ENCODE results near the gene SLC25A1. TPM values are rescaled to one million over a fixed set of nuclear protein-coding genes. Genes with fewer than 3 reads are reported as not detected.

Gene SLC25A1
- total and polyA plus RNA-seq, 2 donors (not counting 1 experiment from before 2014, with no cell fraction given), result 41.3 to 47.7 TPM

DNA sequence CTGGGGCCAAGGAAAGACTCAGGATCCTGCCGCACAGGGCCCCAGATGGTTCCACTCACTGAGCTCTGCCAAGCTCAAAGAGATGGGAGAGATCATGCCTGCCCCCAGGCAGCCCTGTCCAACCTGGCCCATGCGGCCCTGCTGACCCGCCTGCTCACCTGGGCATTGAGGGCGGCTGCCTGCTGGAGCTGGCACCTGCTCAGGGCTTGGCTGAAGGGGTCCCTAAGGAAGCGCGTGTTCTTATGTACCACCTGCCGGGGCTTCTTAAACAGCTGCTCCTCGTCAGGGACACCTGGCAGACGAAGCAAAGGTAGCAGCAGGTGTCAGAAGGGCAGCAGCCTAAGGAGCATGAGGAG, 39.6 kb downstream of the SLC25A1 start:
- CTCF ChIA-PET, result interaction anchor here (0.6 kb wide), 1 partner anchor 563 kb away, joined by 3 read pairs; no protein-coding TSS in a partner anchor
- no peak for DNase-seq
- H3K9ac ChIP-seq (ENCODE audit: low read length), result no peak overlapping the region

DNA sequence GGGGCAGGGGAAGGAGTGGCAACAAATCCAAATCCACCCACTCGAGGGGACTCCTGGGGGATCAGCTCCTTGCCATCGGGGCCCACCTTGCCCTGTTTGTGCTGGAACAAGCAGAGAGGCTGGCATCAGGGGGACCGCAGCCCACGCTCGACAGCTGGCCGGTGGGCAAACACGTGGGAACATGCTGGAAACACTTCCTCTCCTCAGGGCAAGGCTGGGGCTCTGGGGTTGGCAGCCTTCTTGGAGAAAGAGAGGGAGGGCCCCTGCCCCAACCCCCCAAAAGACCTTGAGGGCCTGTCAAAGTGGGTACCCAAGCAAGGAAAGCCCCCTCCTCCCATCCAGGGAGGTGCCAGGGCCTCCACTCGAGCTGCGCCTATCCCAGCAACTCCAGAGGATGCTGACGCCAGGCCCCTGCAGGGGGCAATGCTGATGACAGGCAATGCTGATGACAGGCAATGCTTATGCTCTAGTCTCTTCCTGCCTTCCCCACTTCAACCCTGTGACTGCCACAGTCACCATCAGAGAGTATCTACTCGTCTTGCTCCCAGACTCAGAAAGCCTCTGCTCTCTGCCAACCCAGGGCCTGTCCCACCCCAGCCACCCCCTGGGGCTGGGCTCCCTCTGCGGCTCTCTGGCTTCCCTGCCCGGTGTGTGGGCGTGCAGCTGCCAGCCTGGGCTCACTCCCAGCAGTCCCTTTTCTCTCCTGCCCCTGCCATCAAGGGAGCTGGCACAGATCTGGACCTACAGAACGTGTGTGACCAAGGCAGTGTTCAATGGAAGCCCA, 40.1 kb downstream of the SLC25A1 start:
- no peak overlapping the region for H3K27ac Mint-ChIP-seq
- ChIA-PET CTCF (interaction anchor here (0.6 kb wide), 1 partner anchor 563 kb away, joined by 3 read pairs; no protein-coding TSS in a partner anchor), POLR2A (no interaction called here)
- TF ChIP-seq EZH2 (IDR thresholded peaks at IDR 0.05; ENCODE audit: borderline replicate concordance, insufficient read depth, low read depth, low read length, poor library complexity, severe bottlenecking), result no peak
- TF ChIP-seq, protein P1, sequence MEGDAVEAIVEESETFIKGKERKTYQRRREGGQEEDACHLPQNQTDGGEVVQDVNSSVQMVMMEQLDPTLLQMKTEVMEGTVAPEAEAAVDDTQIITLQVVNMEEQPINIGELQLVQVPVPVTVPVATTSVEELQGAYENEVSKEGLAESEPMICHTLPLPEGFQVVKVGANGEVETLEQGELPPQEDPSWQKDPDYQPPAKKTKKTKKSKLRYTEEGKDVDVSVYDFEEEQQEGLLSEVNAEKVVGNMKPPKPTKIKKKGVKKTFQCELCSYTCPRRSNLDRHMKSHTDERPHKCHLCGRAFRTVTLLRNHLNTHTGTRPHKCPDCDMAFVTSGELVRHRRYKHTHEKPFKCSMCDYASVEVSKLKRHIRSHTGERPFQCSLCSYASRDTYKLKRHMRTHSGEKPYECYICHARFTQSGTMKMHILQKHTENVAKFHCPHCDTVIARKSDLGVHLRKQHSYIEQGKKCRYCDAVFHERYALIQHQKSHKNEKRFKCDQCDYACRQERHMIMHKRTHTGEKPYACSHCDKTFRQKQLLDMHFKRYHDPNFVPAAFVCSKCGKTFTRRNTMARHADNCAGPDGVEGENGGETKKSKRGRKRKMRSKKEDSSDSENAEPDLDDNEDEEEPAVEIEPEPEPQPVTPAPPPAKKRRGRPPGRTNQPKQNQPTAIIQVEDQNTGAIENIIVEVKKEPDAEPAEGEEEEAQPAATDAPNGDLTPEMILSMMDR (IDR thresholded peaks at IDR 0.05), result no peak
- Histone ChIP-seq H4K20me1 (ENCODE audit: control insufficient read depth, insufficient read depth, low read length, poor library complexity, severe bottlenecking) (peaks cover 11% of the 10 kb centered on the region), H3K36me3 (replicated peaks in 1 of 2; ENCODE audit: control extremely low read depth in 1 of 2, control insufficient read depth in 1 of 2, extremely low read depth in 1 of 2, insufficient read depth in 2 of 2, low read length in 1 of 2) (peaks cover 2 to 68% of the 10 kb centered on the region in 2 experiments), H3K79me2 (ENCODE audit: control insufficient read depth, insufficient read depth, low read length) (peaks cover 15% of the 10 kb centered on the region), H3K9ac (ENCODE audit: low read length) (no peak overlapping the region), H3K4me2 (replicated peaks; ENCODE audit: low read depth, low read length, poor library complexity, severe bottlenecking) (no peak overlapping the region), H3K4me1 (ENCODE audit: control insufficient read depth in 2 of 2, insufficient read depth in 2 of 2, low read length in 2 of 2) (peaks cover 0 to 4% of the 10 kb centered on the region in 2 donors), H3K27ac (ENCODE audit: low read length in 2 of 2) (no peak overlapping the region), H2AFZ (ENCODE audit: insufficient read depth, low read depth, low read length, poor library complexity, severe bottlenecking) (no peak overlapping the region), H3K4me3 (ENCODE audit: control extremely low read depth in 1 of 5, extremely low read depth in 1 of 5, insufficient read depth in 1 of 5, low read depth in 2 of 5, low read length in 4 of 5) (no peak overlapping the region), H3K9me3 (ENCODE audit: control extremely low read depth in 1 of 3, control insufficient read depth in 2 of 3, insufficient read depth in 1 of 3, low read length in 2 of 3) (no peaks in the 10 kb centered on the region), H3K27me3 (replicated peaks in 1 of 4; ENCODE audit: control extremely low read depth in 1 of 4, control insufficient read depth in 3 of 4, insufficient read depth in 4 of 4, low read length in 3 of 4) (no peaks in the 10 kb centered on the region)
- 98% methylated on average over 9 of the region's 15 CpGs for WGBS (ENCODE audit: insufficient coverage)
- no peaks in the 10 kb centered on the region for H3K27me3 Mint-ChIP-seq
- intact Hi-C loops (cut with micrococcal nuclease), result no loop called here
- ATAC-seq (ENCODE audit: low read depth) (no peak), DNase-seq (no peak)
- peaks cover 2% of the 10 kb centered on the region for H3K4me1 Mint-ChIP-seq
- H3K9me3 Mint-ChIP-seq (ENCODE audit: insufficient read depth), result no peaks in the 10 kb centered on the region
- H3K4me3 Mint-ChIP-seq, result no peak overlapping the region

More for the DNA sequence above, 39.6 kb downstream of the SLC25A1 start:
- Mint-ChIP-seq H3K4me1 (peaks cover 6% of the 10 kb centered on the region), H3K27ac (no peak overlapping the region), H3K9me3 (ENCODE audit: insufficient read depth) (no peaks in the 10 kb centered on the region), H3K4me3 (no peak overlapping the region), H3K27me3 (no peaks in the 10 kb centered on the region)
- Histone ChIP-seq H3K79me2 (ENCODE audit: control insufficient read depth, insufficient read depth, low read length) (peaks cover 21% of the 10 kb centered on the region), H3K9me3 (ENCODE audit: control extremely low read depth in 1 of 3, control insufficient read depth in 2 of 3, insufficient read depth in 1 of 3, low read length in 2 of 3) (no peaks in the 10 kb centered on the region), H3K4me1 (ENCODE audit: control insufficient read depth in 2 of 2, insufficient read depth in 2 of 2, low read length in 2 of 2) (peaks cover 4 to 9% of the 10 kb centered on the region in 2 donors), H3K27ac (ENCODE audit: low read length in 2 of 2) (no peak overlapping the region), H3K27me3 (replicated peaks in 1 of 4; ENCODE audit: control extremely low read depth in 1 of 4, control insufficient read depth in 3 of 4, insufficient read depth in 4 of 4, low read length in 3 of 4) (no peaks in the 10 kb centered on the region), H2AFZ (ENCODE audit: insufficient read depth, low read depth, low read length, poor library complexity, severe bottlenecking) (no peak overlapping the region), H3K36me3 (replicated peaks in 1 of 2; ENCODE audit: control extremely low read depth in 1 of 2, control insufficient read depth in 1 of 2, extremely low read depth in 1 of 2, insufficient read depth in 2 of 2, low read length in 1 of 2) (peaks cover 2 to 62% of the 10 kb centered on the region in 2 experiments), H3K4me2 (replicated peaks; ENCODE audit: low read depth, low read length, poor library complexity, severe bottlenecking) (no peak overlapping the region), H4K20me1 (ENCODE audit: control insufficient read depth, insufficient read depth, low read length, poor library complexity, severe bottlenecking) (peaks cover 14% of the 10 kb centered on the region), H3K4me3 (ENCODE audit: control extremely low read depth in 1 of 5, extremely low read depth in 1 of 5, insufficient read depth in 1 of 5, low read depth in 2 of 5, low read length in 4 of 5) (no peak overlapping the region)
- POLR2A ChIA-PET, result no interaction called here
- WGBS (ENCODE audit: insufficient coverage), result 97% methylated on average over 9 of the region's 9 CpGs
- ATAC-seq (ENCODE audit: low read depth), result no peak
- no peak for TF ChIP-seq EZH2 (IDR thresholded peaks at IDR 0.05; ENCODE audit: borderline replicate concordance, insufficient read depth, low read depth, low read length, poor library complexity, severe bottlenecking)
- TF ChIP-seq, protein P1 (IDR thresholded peaks at IDR 0.05), result no peak
- intact Hi-C loops (cut with micrococcal nuclease), result no loop called here
